Measurements from ENCODE around the gene SLC5A11. TPM values are rescaled to one million over a fixed set of nuclear protein-coding genes. Genes with fewer than 3 reads are reported as not detected.

SLC5A11 gene
- total and polyA plus RNA-seq, 2 donors (not counting 1 experiment from before 2014, with no cell fraction given), result under 0.01 TPM; not detected in 1

- TF ChIP-seq EZH2 (IDR thresholded peaks at IDR 0.05; ENCODE audit: low read length, missing control alignments) (no peak), CTCF (conservative IDR thresholded peaks at IDR 0.05 in 1 of 2, IDR thresholded peaks at IDR 0.05 in 1 of 2; ENCODE audit: low read depth in 1 of 2, low read length in 2 of 2) (no peak)
- peak overlapping the region; percentile 55 for H3K4me2 ChIP-seq (ENCODE audit: extremely low read depth, insufficient read depth, low read length)
- DNase-seq (ENCODE audit: low read depth in 2 of 2), result peak in 1 of 2 donors; percentile 12
- no peaks in the 10 kb centered on the region for H3K36me3 ChIP-seq (ENCODE audit: control insufficient read depth, insufficient read depth, low read length)
- no peaks in the 10 kb centered on the region for H3K79me2 ChIP-seq (ENCODE audit: control insufficient read depth, insufficient read depth, low read length)
- H3K9me3 ChIP-seq (ENCODE audit: control insufficient read depth, insufficient read depth, low read depth, low read length), result no peaks in the 10 kb centered on the region
- no peak overlapping the region for H3K9ac ChIP-seq (ENCODE audit: insufficient read depth, low read length)
- H3K27me3 ChIP-seq (ENCODE audit: control insufficient read depth, insufficient read depth, low read length), result no peaks in the 10 kb centered on the region
- peak overlapping the region; percentile 17 for H2AFZ ChIP-seq (ENCODE audit: low read length)
- H4K20me1 ChIP-seq (ENCODE audit: control insufficient read depth, extremely low read depth, insufficient read depth, low read length), result no peaks in the 10 kb centered on the region
- H3K4me1 ChIP-seq (ENCODE audit: control insufficient read depth, extremely low read depth, insufficient read depth, low read length), result peaks cover 10% of the 10 kb centered on the region
- no peak overlapping the region for H3K27ac ChIP-seq (ENCODE audit: insufficient read depth, low read length)
- H3K4me3 ChIP-seq (replicated peaks in 1 of 4; ENCODE audit: control extremely low read depth in 1 of 4, insufficient read depth in 1 of 4, low read depth in 3 of 4, low read length in 4 of 4), result no peak overlapping the region
Measured at GRCh38 chr16:24853169-24853824, 7.5 kb downstream of the SLC5A11 start.

- Histone ChIP-seq H2AFZ (ENCODE audit: low read length) (peak overlapping the region; percentile 17), H3K4me2 (ENCODE audit: extremely low read depth, insufficient read depth, low read length) (peak overlapping the region; percentile 55), H3K27me3 (ENCODE audit: control insufficient read depth, insufficient read depth, low read length) (no peaks in the 10 kb centered on the region), H3K4me1 (ENCODE audit: control insufficient read depth, extremely low read depth, insufficient read depth, low read length) (peaks cover 8% of the 10 kb centered on the region), H3K27ac (ENCODE audit: insufficient read depth, low read length) (no peak overlapping the region), H3K79me2 (ENCODE audit: control insufficient read depth, insufficient read depth, low read length) (no peaks in the 10 kb centered on the region), H3K4me3 (replicated peaks in 1 of 4; ENCODE audit: control extremely low read depth in 1 of 4, insufficient read depth in 1 of 4, low read depth in 3 of 4, low read length in 4 of 4) (no peak overlapping the region), H3K9ac (ENCODE audit: insufficient read depth, low read length) (no peak overlapping the region), H3K9me3 (ENCODE audit: control insufficient read depth, insufficient read depth, low read depth, low read length) (no peaks in the 10 kb centered on the region), H3K36me3 (ENCODE audit: control insufficient read depth, insufficient read depth, low read length) (no peaks in the 10 kb centered on the region), H4K20me1 (ENCODE audit: control insufficient read depth, extremely low read depth, insufficient read depth, low read length) (no peaks in the 10 kb centered on the region)
- TF ChIP-seq CTCF (conservative IDR thresholded peaks at IDR 0.05 in 1 of 2, IDR thresholded peaks at IDR 0.05 in 1 of 2; ENCODE audit: low read depth in 1 of 2, low read length in 2 of 2) (no peak), EZH2 (IDR thresholded peaks at IDR 0.05; ENCODE audit: low read length, missing control alignments) (no peak)
- DNase-seq (ENCODE audit: low read depth in 2 of 2), result peak; percentile 36 to 49
Measured at GRCh38 chr16:24853830-24854229, 8.1 kb downstream of the SLC5A11 start.

DNA sequence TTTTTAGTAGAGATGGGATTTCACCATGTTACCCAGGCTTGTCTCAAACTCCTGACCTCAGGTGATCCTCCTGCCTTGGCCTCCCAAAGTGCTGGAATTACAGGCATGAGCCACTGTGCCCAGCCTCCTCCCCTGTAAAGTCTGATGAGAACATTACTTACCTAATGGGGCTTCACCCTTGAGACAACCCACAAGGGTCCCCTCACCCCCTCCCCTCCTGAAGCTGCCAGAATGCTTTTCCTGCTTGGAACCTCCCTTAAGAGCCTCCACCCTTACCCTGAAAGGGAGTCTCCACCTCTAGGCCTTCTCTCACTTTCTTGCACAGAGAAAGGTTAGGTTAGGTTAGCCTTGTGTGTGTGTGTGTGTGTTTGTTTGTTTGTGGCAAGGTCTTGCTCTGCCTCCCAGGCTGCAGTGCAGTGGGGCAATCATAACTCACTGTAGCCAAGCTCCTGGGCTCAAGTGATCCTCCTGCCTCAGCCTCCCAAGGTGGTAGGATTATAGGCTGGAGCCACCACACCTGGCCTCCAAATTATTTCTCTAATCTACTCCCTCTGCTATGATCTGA, 8.9 kb downstream of the SLC5A11 start:
- Histone ChIP-seq H3K27me3 (ENCODE audit: control insufficient read depth, insufficient read depth, low read length) (no peaks in the 10 kb centered on the region), H3K9ac (ENCODE audit: insufficient read depth, low read length) (no peak overlapping the region), H3K4me3 (replicated peaks in 1 of 4; ENCODE audit: control extremely low read depth in 1 of 4, insufficient read depth in 1 of 4, low read depth in 3 of 4, low read length in 4 of 4) (no peak overlapping the region), H3K36me3 (ENCODE audit: control insufficient read depth, insufficient read depth, low read length) (no peaks in the 10 kb centered on the region), H3K9me3 (ENCODE audit: control insufficient read depth, insufficient read depth, low read depth, low read length) (no peaks in the 10 kb centered on the region), H4K20me1 (ENCODE audit: control insufficient read depth, extremely low read depth, insufficient read depth, low read length) (no peaks in the 10 kb centered on the region), H3K4me2 (ENCODE audit: extremely low read depth, insufficient read depth, low read length) (no peak overlapping the region), H3K4me1 (ENCODE audit: control insufficient read depth, extremely low read depth, insufficient read depth, low read length) (peaks cover 8% of the 10 kb centered on the region), H2AFZ (ENCODE audit: low read length) (no peak overlapping the region), H3K79me2 (ENCODE audit: control insufficient read depth, insufficient read depth, low read length) (no peaks in the 10 kb centered on the region), H3K27ac (ENCODE audit: insufficient read depth, low read length) (no peak overlapping the region)
- DNase-seq (ENCODE audit: low read depth in 2 of 2), result no peak
- TF ChIP-seq EZH2 (IDR thresholded peaks at IDR 0.05; ENCODE audit: low read length, missing control alignments), result no peak

Measured in fibroblast of lung (primary cell).